HG03571 (cell line): ENCODE results near the gene NAXD.
A peak's percentile ranks its signal among the peaks of the same experiment; 100 is the strongest.
"Not testable (repeated sequence)": the region's sequence is repeated elsewhere in the genome, so short reads cannot be mapped to it uniquely, and the experiment has no call there.

Source experiments
- ATAC-seq: cut with Tn5 transposase; IDR thresholded peaks from one replicate; pipeline ENCODE4 v1.9.1; 2021; ENCODE audit not compliant: unreplicated experiment

Gene NAXD

DNA sequence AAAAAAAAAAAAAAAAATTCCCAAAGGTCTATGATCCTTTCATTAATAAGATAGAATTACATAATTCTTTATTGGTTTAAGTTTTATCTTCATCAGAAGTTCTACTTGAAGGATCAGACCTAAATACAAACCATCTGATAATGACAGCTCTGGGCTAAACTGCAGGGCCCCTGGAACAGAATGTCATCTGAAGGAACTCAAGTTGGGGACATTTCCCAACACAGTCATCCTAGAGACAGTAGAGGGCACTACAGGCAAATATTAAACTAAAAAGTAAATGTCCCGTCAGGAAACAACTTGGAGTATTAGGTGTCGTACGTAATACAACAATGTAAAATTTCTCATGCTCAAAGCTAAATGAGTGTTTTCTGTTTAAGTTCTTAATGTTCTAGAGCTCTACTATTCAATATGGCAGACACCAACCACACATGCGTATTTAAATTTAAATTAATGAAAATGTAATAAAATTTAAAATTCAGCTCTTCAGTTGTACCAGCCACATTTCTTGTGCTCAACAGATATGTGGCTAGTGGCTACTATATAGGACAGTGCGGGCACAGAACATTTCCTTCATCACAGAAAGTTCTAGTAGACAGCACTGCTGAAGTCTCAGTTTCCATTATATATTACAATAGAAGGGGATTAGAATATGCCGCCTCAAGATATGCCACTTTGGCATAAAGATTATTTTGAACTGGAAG is 21.8 kb upstream of the NAXD start:
- peak; percentile 77 for ATAC-seq

DNA sequence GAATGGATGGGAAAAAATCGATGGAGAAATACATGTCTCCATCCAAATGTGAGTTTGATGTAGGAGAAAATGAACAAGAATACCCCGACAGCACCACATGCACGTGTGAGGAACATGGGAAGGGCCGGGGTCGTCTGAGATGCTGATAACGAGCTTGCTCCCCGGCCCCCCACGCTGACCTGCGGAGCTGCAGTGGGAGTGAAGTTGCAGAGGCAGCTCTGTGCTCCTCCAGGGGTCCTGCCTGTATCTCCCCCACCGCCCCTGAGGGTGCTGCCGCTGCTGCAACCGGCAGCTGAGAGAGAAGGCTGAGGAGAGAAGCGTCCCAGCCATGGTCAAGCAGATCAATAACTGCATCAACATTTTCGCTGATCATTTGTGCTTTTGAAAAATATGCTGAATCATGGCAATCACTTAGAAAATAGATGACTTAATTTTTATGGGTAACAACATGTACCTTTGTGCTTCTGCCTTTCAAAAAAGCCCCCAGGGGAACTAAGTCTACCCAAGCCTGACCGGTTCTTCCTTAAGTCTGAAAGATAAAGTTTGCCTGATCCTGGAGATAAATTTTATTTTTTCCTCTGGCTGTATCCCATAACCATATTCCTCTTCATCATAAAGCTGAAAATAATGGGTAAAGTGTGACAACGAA is 18.2 kb upstream of the NAXD start:
- ATAC-seq = no peak

DNA sequence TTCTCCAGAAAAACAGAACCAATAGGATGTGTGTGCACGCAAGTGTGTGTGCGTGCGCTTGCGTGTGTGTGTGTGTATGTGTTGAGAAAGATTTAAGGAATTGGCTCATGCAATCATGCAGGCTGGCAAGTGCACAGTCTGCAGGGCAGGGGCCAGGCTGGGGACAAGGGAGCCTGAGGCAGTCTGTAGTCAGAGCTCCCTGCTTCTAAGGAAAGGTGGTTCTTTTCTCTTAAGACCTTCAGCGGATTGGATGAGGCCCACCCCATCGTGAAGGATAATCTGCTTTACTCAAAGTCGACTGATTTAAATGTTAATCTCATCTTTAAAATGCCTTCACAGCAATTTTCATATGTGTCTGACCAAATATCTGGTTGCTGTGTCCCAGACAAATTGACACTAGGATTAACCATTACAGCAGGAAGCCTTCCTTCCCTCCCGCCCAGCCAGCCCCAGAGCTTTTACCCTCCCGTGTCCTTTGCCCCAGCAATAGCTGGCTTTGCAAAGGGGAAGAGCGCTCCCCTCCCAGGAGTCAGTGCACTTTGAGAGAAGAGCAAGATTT is 15.0 kb upstream of the NAXD start:
- no peak for ATAC-seq

DNA sequence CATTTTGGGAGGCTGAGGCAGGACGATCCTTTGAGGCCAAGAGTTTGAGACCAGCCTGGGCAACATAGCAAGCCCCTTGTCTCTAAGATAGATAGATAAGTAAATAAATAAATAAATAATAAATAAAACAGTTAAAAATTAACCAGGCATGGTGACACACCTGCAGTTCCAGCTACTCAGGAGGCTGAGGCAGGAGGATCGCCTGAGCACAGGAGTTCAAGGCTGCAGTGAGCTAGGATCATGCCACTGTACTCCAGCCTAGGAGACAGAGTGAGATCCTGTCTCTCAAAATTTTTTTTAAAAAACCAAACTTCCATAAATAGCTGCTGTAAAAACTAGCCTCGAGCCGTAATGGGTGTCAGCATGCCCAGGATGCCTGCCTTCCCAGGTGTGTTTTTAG is 14.4 kb upstream of the NAXD start:
- no peak for ATAC-seq

DNA sequence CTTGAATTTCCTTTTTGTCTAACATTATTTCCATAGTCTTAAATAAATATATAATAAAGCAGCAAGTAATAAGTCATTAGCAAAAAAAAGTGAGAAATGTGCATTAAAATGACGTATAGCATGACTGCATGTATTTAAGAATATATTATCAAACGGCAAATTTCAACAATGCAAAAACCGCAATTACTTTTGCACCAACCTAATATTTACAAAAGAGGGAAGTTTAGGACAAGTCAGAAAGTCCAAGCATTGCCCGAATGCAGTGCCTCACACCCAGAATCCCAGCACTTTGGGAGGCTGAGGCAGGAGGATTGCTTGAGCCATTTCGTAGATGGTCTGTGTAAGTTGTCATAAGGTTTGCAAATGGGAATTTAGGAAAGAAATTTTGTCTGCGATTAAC is 10.2 kb upstream of the NAXD start:
- ATAC-seq = no peak

DNA sequence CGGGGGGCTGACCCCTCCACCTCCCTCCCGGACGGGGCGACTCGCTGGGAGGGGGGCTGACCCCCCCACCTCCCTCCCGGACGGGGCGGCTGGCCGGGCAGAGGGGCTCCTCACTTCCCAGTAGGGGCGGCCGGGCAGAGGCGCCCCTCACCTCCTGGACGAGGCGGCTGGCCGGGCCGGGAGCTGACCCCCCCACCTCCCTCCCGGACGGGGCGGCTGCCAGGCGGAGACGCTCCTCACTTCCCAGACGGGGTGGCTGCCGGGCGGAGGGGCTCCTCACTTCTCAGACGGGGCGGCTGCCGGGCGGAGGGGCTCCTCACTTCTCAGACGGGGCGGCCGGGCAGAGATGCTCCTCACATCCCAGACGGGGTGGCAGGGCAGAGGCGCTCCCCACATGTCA is 9.1 kb upstream of the NAXD start:
- ATAC-seq = not testable (repeated sequence)

DNA sequence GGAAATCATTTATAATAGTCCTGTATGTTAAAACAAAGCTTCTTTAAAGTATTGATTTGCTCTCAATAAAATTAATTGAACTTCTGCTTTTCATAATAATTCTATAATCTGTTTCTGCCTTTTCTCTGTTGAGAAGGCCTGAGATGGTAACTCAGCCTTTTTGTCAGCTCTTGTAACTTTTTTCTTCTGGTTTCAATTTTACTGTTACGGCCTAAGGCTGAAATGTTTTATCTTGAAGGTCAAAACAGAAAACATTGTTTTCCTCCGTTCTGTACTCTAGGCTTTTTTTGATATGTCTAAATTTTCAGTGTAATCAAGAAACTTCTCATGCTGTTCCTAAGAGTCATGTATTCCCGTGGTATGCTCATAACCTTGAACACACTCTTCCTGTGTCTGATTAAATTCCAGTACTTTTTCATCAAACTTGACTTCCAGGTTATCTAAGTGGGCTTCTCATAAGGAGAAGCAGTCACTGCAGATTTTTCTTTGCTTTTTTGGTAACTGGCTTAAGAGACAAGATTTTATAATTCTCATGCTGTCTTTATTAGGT is 7.6 kb upstream of the NAXD start:
- ATAC-seq = no peak

DNA sequence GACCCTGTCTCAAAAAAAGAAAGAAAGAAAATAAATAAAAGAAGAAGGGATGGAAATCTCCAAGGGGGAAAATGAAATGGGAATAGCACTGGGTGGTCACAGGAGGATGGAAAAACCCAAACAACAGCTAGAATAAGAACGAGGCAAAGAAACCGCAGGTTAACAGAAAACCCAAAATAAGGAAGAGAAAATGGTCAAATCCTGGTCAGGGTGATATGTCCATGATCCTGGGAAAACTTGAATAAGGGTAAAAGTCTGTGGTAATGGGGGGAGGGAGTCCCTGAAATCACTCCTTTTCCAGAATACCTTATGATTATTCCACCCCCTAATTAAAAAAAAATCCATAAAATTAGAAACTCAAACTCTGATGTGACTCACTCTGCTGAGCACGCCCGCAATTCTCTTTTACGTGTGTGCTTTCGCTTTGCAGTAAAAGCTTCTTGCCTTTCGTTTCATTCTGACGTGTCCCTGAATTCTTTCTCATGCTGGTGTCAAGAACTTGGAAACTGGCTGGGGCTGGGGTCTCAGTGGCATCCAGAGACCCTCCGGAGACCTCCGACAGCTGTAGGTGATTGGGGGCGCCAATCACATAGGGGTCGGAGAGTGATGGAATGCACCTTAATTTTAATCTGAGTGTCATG is 4.3 kb upstream of the NAXD start:
- ATAC-seq = peak; percentile 49

DNA sequence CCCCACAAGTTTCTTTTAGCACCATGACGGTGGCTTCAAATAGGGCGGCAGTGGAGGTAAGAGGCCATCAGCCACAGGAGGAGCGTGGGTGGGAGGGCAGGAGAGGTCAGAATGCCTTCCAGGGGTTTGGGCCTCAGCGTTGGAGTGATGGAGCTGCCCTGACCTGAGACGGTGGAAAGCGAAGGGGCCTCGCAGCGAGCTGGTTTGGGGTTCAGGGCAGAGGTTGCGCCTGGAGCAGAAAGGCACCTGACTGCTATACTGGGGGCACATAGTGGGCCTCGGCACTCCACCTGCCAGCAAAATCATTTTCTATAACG is 382 bp upstream of the NAXD start:
- ATAC-seq = no peak

DNA sequence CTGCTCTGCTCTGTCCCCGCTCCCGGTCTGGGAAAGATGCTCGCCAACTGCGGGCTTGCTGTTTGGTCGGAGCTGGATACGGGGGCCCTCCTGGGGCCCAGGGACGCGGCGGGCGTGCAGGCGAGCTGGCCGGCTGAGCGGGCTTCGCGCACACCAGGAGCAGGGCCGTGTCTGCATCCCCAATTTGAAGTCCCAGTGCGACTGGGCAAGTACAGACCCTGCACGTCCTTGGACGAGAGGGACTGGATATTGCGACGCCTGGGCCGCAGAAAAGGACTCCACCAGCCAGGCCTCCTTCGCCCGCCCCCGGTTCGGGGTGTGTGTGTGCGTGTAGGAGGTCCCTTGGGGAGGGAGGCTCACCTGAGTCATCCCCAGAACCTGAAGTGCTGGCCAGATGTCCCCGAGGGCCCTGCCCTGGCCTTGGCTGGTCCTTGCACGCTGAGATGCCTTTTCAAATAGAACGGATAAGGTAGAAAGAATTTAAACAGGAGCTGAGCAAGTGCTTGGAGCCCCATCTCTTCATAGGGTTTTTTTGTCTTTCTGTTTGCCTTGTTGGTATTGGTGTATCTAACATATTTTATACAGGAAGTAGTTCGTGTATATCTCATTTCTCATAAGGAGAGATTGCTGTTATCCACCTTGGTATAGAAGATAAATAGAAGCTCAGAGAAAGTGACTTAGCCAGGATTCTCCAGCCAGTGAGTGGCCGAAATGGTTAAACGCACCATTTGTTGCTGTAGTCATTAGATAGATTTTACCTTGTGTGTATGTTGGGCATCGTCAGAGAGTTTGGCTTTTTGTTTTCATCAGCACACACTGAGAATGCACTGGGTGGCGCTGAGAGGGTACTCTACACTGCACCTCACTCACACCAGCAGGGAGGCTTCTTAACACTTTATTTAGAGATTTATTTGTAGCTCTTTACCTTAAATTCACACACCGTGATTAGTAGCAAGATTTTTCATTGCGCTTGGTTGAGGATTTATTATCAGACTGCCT is 1.1 kb downstream of the NAXD start:
- ATAC-seq = peak; percentile 48

DNA sequence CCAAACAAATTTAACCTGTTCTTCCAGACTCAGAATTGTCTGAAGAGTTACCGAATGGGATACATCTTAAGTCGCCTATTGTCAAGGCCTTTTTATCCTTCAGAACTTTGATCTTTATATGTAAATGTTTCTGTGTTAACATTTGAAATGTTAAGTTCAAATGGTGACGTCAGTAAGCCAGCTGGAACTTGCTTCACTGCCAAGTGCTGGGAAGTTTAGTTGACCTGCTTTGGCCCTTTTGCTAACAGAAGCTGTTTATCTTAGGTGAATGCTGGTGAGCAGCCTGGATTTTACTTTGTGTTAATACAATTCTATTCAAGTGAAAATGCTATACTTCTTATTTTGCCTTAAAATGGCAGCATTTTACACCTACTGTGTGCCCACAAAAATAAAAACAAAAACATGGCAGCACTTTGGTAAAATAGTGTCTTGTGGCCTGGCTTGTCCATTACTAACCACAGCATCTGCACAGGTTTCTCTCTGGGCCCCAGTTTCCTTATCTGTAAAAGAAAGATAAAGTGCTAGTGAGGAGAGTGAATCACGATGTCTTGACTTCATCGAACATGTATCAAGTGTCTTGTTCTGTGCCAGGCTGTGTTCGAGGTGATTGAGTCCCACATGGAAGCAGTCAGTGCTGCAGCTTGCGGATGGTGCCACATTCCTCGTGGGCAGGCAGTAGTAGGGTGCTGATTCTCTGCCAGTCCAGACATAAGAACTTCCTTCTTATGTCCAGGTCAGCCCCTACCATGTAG is 2.2 kb downstream of the NAXD start:
- ATAC-seq = no peak

DNA sequence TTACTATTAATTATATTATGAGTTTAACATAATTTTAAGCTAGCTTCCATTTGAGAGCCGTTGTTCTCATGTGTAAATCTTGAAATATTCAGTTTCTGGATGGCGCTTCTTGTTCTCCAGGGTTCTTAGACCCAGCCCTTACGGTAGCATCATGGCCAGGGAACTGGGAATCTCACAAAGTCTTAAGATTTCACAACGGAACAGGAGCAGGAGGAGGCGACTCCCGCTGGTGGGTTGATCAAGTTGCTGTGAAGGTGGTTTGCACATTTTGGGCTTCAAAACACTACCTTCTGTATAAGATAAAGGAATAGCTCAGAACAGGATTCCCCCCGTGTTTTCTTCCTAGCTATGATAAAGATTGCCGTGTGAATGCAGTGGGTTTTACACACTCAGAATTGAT is 2.8 kb downstream of the NAXD start:
- ATAC-seq = no peak

DNA sequence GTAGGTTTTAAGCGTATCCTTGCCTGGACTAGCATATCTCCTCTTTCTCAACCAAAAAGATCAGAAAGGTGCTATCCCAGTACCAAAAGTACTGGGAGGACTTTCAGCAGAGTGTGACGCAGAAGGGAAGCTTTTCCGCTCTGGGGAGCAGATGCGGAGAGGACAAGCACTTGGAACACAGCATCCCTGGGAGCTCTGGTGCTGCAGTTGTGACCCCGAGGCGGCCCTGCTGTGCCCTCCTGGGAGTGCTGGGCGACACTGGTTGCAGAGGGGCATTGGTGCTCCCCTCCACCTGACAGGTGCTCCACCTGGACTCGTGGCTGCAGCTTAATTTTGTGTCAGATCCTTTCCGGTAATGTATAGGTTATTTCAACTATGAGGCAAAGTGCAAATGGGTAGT is 3.4 kb downstream of the NAXD start:
- no peak for ATAC-seq

DNA sequence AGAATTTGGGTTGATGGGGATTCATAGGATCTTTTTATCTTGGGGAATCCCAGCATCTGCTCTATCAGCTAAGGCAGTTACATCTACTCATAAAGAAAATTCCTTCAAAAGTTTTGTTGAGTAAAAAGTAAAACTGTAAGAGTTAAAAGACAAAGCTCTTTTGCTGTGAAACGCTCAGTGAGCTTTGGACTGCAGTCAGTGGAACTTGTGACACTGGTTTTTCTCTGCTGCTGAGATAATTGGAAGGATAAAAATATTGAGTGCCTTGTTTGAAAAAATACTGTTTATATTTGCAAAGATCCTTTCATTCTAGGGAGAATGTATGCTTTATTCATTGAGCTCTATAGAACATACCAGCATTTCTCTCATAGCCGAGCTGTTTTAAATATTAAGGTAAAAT is 5.3 kb downstream of the NAXD start:
- no peak for ATAC-seq

DNA sequence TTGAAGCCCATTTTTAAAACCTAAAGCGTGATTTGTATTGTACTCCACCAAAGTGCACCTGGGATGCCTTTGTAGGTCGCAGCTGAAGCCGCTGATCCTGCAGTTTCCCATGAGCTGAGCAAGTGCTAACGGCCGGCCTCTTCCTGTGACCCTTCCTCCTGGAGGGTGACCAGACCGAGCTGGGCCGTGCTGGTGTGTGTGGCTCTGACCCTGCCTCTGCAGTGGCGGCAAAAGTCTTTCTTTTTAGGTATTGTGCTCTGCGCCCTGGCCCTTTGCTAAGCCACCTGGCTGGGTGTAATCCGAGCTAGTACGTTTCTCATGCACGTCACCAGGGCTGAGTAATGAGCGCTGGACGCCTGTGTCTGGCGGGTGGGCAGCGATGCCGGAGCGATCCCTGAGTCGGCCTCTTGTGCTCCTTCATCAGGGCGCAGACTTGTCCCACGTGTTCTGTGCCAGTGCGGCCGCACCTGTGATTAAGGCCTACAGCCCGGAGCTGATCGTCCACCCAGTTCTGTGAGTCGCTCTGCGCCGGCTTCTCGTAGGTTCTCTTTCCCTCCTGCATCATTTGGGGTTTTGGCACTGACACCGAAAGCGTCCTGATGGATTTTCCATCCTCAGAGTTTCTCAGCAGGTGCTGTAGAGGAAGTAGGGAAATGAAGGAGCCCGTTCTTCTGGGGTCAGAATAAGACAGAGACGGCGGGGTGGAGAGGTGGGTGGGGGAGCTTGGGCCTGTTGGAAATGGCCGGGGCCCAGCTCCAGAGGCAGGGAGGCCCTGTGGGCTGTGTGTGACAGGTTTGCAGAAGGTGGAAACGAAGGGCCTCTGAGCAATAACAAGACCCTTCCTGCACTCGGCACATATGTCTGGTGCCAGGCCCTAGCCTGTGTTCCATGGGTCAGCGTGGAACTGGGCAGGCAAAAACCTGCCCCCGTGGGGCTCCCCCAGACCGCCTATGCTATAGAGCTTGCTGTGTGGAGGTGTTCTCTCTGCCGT is 9.7 kb downstream of the NAXD start:
- no peak for ATAC-seq

DNA sequence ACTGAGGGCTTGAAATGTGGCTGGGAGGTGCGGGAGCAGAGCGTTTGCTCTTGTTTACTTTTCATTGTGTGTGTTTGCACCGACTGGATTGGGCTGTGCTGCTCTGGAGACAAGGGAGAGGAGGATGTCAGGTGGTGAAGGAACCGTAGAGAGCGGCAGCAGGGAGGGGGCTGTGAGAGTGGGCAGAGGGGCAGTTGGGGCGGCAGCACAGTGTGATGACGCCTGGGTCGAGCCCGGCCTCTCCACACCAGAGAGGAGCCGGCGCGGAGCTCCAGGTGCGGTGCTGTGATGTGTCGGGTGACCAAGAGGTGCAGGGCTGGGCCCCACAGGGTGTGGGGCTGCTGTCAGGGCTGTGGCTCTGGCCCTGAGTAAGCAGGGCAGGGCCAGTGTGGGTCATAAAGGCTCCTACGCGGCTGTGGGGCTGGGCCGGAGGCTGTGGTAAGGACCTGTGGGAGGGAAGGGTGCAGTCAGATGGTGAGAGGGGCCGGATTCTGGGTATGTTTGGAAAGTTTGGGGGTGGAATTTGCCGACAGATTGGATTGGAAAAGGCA is 10.5 kb downstream of the NAXD start:
- ATAC-seq = no peak

DNA sequence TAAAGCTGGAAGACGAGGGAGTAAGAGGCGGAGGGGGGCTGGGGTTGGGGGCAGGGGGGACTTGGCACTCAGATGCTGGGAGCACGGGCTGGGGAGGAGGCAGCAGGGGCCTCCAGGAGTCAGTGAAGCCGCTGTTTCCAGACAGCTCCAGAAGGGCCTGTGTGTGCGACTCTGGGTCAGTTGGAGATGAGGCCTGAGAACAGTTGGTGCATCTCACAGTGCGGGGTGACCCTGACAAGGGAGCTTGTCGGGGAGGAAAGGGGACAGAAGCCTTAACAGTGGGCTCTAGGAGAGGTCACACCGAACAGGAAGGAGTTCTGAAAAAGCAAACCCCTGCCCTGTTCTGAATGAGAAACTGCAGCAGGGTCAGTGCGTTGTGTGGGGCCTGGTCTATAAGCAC is 11.2 kb downstream of the NAXD start:
- ATAC-seq = no peak

DNA sequence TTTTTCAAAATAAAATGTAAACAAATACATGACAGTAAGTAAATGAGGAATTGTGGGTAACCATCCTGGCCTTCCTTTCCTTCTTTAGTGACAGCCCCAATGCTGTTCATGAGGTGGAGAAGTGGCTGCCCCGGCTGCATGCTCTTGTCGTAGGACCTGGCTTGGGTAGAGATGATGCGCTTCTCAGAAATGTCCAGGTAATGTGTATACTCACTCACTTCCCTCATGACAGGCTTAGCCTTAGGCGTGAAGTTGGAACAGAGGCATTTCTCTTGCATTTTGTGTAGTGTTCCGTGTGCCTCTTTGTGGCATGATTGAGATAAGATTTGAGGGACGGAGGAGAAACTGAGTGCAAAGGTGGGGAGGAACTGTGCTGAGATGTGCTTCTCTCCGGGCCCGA is 12.0 kb downstream of the NAXD start:
- no peak for ATAC-seq
